K562 (cell line): ENCODE measurements around the gene RPS23. TPM values are rescaled to one million over a fixed set of nuclear protein-coding genes. Genes with fewer than 3 reads are reported as not detected.
"Not testable (repeated sequence)": the region's sequence is repeated elsewhere in the genome, so short reads cannot be mapped to it uniquely, and the experiment has no call there.

ENCODE experiments used
- ATAC-seq: fragments of 200-7000 bp; cut with Tn5 transposase; 3 replicates; pipeline ENCODE4 v1.9.1; 2020; ENCODE audit warnings: moderate library complexity
- BruUV-seq: library from RNA; stranded (reverse); fragments of 400-500 nt; replicated peaks from 2 replicates; lab custom pipeline; 2021; lab: Mats Ljungman, UMichigan
- CTCF ChIA-PET: fragments of 300-600 bp; formaldehyde crosslinking; extraction: SDS; loops from one replicate; lab custom pipeline; 2021; ENCODE audit warnings: low intra/inter-chr PET ratio; lab: Yijun Ruan, JAX
- POLR2A ChIA-PET: fragments of 300-600, 350-650 bp; sonication (Branson Sonifier 250); formaldehyde crosslinking; extraction: SDS; loops from one replicate; lab custom pipeline; 2021; ENCODE audit warnings: antibody characterized with exemption, inconsistent platforms; lab: Yijun Ruan, JAX
- DNase-seq, 4 experiments: peaks; one replicate each; pipeline versions ENCODE4 v3.0.0 to v3.0.0-alpha.2; 2011 to 2018; ENCODE audit warnings: low spot score in 3 of 4, mixed read lengths in 3 of 4; ENCODE audit errors: extremely low read depth in 1 of 4
- FAIRE-seq: peaks from 2 replicates; lab custom pipeline; 2011; peaks lifted over from hg19 to GRCh38; lab: Jason Lieb, UNC
- H2AFZ ChIP-seq: 2 replicates; pipeline ENCODE4 v1.6.0; 2011; ENCODE audit warnings: low read depth, low read length, control low read depth, inconsistent platforms
- H3K27ac ChIP-seq: fragments of 200-600 bp; 3 replicates; pipeline ENCODE4 v1.8.0; 2011; ENCODE audit warnings: low read depth, mild to moderate bottlenecking, control low read depth, inconsistent platforms, low read length, moderate library complexity, mixed read lengths; ENCODE audit errors: extremely low read depth
- H3K27me3 ChIP-seq, 2 experiments: fragments of 300-600 bp in 1 of 2; 2 replicates in 1 of 2; 3 replicates in 1 of 2; pipeline versions ENCODE4 v1.6.0 to v1.8.0; 2011; ENCODE audit warnings: inconsistent platforms in 2 of 2, low read length in 2 of 2, mild to moderate bottlenecking in 1 of 2, mixed read lengths in 1 of 2, moderate library complexity in 1 of 2; ENCODE audit not compliant: control insufficient read depth in 2 of 2, insufficient read depth in 2 of 2
- H3K36me3 ChIP-seq: fragments of 300-600 bp; 3 replicates; pipeline ENCODE4 v1.8.0; 2011; ENCODE audit warnings: mild to moderate bottlenecking, low read length, inconsistent platforms; ENCODE audit not compliant: control insufficient read depth, insufficient read depth
- H3K4me1 ChIP-seq, 2 experiments: fragments of 200-600 bp in 1 of 2; replicated peaks in 1 of 2; 2 replicates in 1 of 2; 3 replicates in 1 of 2; pipeline versions ENCODE4 v1.5.1 to v1.8.0; 2011; ENCODE audit warnings: inconsistent platforms in 2 of 2, low read length in 2 of 2, mild to moderate bottlenecking in 1 of 2, mixed read lengths in 1 of 2, moderate library complexity in 1 of 2; ENCODE audit not compliant: control insufficient read depth in 2 of 2, insufficient read depth in 2 of 2
- H3K4me2 ChIP-seq: 2 replicates; pipeline ENCODE4 v1.6.1; 2011; ENCODE audit warnings: low read length, control low read depth, inconsistent platforms, mixed read lengths; ENCODE audit not compliant: insufficient read depth
- H3K4me3 ChIP-seq: fragments of 200-600 bp; sonication (generic), shearing (Covaris generic); 2 replicates; pipeline ENCODE4 v1.5.1; 2016; ENCODE audit warnings: control low read depth, inconsistent platforms
- H3K79me2 ChIP-seq: fragments of 200-600 bp; 3 replicates; pipeline ENCODE4 v1.8.0; 2011; ENCODE audit warnings: low read length, inconsistent platforms; ENCODE audit not compliant: control insufficient read depth, insufficient read depth
- H3K9ac ChIP-seq, 2 experiments: 2 replicates each; pipeline versions ENCODE4 v1.6.0 to v1.6.1; 2011; ENCODE audit warnings: low read depth in 2 of 2, low read length in 2 of 2, control low read depth in 1 of 2, inconsistent platforms in 1 of 2, mild to moderate bottlenecking in 1 of 2, mixed read lengths in 1 of 2; ENCODE audit not compliant: insufficient read depth in 1 of 2
- H3K9me1 ChIP-seq: one replicate; pipeline ENCODE4 v1.6.0; 2011; ENCODE audit warnings: inconsistent platforms, mild to moderate bottlenecking, low read length, moderate library complexity; ENCODE audit not compliant: control insufficient read depth, insufficient read depth
- H3K9me3 ChIP-seq: replicated peaks from 2 replicates; pipeline ENCODE4 v1.5.1; 2011; ENCODE audit warnings: low read depth, low read length, inconsistent platforms; ENCODE audit not compliant: control insufficient read depth, insufficient read depth
- H4K20me1 ChIP-seq: replicated peaks from 2 replicates; pipeline ENCODE4 v1.6.1; 2011; ENCODE audit warnings: low read length, inconsistent platforms, mixed read lengths; ENCODE audit not compliant: control insufficient read depth, insufficient read depth
- CEBPB ChIP-seq: fragments of 450-650 bp; IDR thresholded peaks from 2 replicates; pipeline ENCODE4 v1.6.1; 2016; ENCODE audit warnings: missing genetic modification characterization, missing compliant biosample characterization
- ZNF512 ChIP-seq: IDR thresholded peaks from 2 replicates; pipeline ENCODE4 v1.6.1; 2016; ENCODE audit warnings: missing genetic modification characterization, missing compliant biosample characterization
- WGBS: fragments of 100-300 bp; shearing (Covaris generic); methylation state at CpG from one replicate; pipeline ENCODE4 v1.1.6; 2016; ENCODE audit warnings: low coverage, mixed read lengths; ENCODE audit not compliant: insufficient coverage; ENCODE audit errors: missing lambda C conversion rate; 5-methylcytosine and 5-hydroxymethylcytosine counted together
- in situ Hi-C: fragments of 300-500 bp; cut with MboI; formaldehyde crosslinking; loops from 4 replicates; pipeline ENCODE4 v1.15.0; 2018; ENCODE audit warnings: inconsistent platforms, mixed read lengths
- intact Hi-C: fragments of 100-400 bp; cut with micrococcal nuclease; formaldehyde crosslinking; loops from 2 replicates; pipeline ENCODE4 v1.14.2; 2022
- polyA plus RNA-seq, 8 experiments: library from polyadenylated mRNA; depleted of rRNA in 4 of 8; stranded (reverse) in 5 of 8; unstranded in 3 of 8; fragments of >200 nt; fragmentation: Nextera tagmentation in 2 of 8; fragmentation: Illumina TruSeq in 1 of 8; extraction: Ambion mirVana in 2 of 8; extraction: Trizol in 1 of 8; gene quantifications; 2 replicates each; pipeline versions ENCODE4 v1.2.1 to v1.2.3, GENCODE V29; 2011 to 2014; ENCODE audit warnings: inconsistent platforms in 1 of 8, missing spikeins in 1 of 8
- total RNA-seq, 7 experiments: library from RNA; depleted of rRNA in 6 of 7; stranded (reverse); fragments of >200 nt in 6 of 7; fragmentation: Illumina TruSeq in 2 of 7; extraction: Trizol in 2 of 7; gene quantifications; 2 replicates each; pipeline versions ENCODE4 v1.2.1 to v1.2.3, GENCODE V29; 2011 to 2021; ENCODE audit warnings: low replicate concordance in 1 of 7
- TF ChIP-seq, protein P1 (sequence below), 2 experiments: fragments of 450-650 bp in 1 of 2; sonication (generic) in 1 of 2; formaldehyde crosslinking in 1 of 2; IDR thresholded peaks in 1 of 2; conservative IDR thresholded peaks in 1 of 2; 2 replicates each; pipeline versions ENCODE4 v1.6.1 to v1.8.1; 2016 to 2023; ENCODE audit warnings: mild to moderate bottlenecking in 2 of 2, moderate library complexity in 2 of 2, inconsistent platforms in 1 of 2, missing genetic modification reagents in 1 of 2

Gene RPS23
- total and polyA plus RNA-seq, 9 of the 15 experiments (the other 6 are each of a cell fraction or from before 2014, with no cell fraction given): 3,252 to 10,689 (median 6,302) TPM

DNA sequence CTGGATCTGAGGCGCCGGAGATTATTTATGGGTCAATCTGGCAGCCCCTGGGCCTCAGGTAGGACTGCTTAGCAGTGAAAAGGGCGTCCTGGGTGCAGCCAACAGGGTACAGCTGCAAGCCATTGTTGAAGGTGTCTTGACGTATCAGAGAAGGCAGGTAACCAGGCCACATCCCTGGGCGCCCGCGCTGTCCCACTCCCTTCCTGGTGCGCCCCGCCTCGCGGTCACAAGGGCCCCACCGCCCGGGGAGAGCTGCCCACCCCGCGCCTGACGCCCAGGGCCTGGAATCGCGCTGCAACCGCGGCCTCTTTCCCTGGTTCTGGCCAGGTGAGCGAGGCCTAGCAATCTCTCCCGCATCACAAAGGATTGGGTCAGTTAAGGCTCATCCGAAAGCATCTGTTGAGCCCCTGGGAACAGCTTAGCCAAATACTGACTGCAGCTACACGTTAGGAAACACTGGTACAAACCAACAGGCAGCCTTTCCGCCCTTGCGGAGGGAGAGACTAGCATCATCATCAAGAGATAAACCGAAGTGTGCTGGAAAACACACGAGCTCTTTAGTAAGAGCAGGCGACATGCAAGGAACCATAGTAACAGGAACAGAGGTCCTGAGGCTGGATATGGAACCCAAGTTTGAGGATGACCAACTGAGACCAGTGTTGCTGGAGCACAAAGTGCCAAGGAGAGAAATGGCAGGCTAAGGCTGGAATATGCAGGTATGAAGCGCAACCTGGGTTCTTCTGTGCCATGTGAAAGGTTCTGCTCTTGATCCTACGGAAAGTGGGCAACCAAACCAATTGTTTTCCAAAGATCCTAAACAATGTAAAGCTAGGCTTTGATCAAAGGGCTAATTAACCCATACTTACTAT, 3.6 kb downstream of the RPS23 start (continued):
- TF ChIP-seq, protein P1, sequence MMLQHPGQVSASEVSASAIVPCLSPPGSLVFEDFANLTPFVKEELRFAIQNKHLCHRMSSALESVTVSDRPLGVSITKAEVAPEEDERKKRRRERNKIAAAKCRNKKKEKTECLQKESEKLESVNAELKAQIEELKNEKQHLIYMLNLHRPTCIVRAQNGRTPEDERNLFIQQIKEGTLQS (IDR thresholded peaks at IDR 0.05): peak; percentile 20; the same call in 1 of the 2 replicates
- TF ChIP-seq, protein P1 (CRISPR knock-in tag; conservative IDR thresholded peaks at IDR 0.05): no peak
- TF ChIP-seq ZNF512 (tag): no peak

DNA sequence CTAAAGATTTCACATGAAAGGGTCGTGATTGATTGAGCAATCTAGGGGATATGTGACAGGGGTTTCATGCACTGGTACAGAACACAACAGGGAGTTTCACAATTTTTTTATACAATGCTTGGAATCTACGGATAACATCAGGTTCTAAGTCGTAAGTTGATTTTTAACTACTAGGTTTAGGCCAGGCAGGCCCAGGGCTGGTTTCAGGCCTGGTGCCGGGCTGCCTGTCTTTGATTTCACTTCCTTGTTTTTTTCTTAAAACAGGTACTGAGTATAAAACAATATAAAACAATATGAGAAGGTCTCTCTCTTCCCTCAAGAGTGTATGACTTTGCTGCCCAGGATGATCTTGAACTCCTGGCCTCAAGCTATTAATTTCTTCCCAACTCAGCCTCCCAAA, 4.7 kb downstream of the RPS23 start:
- Histone ChIP-seq H3K79me2 (peaks cover 33% of the 10 kb centered on the region), H3K4me1 (peaks cover 11 to 16% of the 10 kb centered on the region in 2 experiments; a peak in 4 of 5 replicates), H3K36me3 (peaks cover 34% of the 10 kb centered on the region)
- peak; percentile 31; the same call in 1 of the 2 replicates for TF ChIP-seq CEBPB (tag)
- H4K20me1 ChIP-seq, H3K27me3 ChIP-seq, BruUV-seq, H3K4me3 ChIP-seq, H3K9me1 ChIP-seq, H3K4me2 ChIP-seq, H3K9ac ChIP-seq, H3K27ac ChIP-seq, ATAC-seq, intact Hi-C loops, FAIRE-seq, DNase-seq, H3K9me3 ChIP-seq, in situ Hi-C loops, CTCF ChIA-PET, H2AFZ ChIP-seq: not testable (repeated sequence)
- POLR2A ChIA-PET: interaction anchor here (1.7 kb wide), 1 partner anchor 16 kb away, joined by 7 read pairs; no protein-coding TSS in a partner anchor
- 67% methylated on average over 4 of the region's 4 CpGs for WGBS
